Karpas-422 (cell line): Measurements from ENCODE around the gene SPRN. TPM values are rescaled to one million over a fixed set of nuclear protein-coding genes. Genes with fewer than 3 reads are reported as not detected.
"Not testable (repeated sequence)": the region's sequence is repeated elsewhere in the genome, so short reads cannot be mapped to it uniquely, and the experiment has no call there.

Experiments used
- DNase-seq: peaks from one replicate; pipeline ENCODE4 v3.0.0-alpha.2; 2015
- H2AFZ ChIP-seq: fragments of 200-600 bp; sonication (generic); 2 replicates; pipeline ENCODE4 v1.6.1; 2014; ENCODE audit warnings: antibody characterized with exemption, low read length, mixed read lengths
- H3K27ac ChIP-seq: fragments of 200-600 bp; sonication (generic); 2 replicates; pipeline ENCODE4 v1.5.1; 2014; ENCODE audit warnings: mild to moderate bottlenecking, low read length, moderate library complexity
- H3K27me3 ChIP-seq: fragments of 200-600 bp; sonication (generic); 2 replicates; pipeline ENCODE4 v1.6.1; 2014; ENCODE audit warnings: low read length, mixed read lengths
- H3K36me3 ChIP-seq: fragments of 200-600 bp; sonication (generic); 2 replicates; pipeline ENCODE4 v1.6.1; 2014; ENCODE audit warnings: low read length, mixed read lengths; ENCODE audit not compliant: insufficient read depth
- H3K4me1 ChIP-seq: fragments of 200-600 bp; sonication (generic); 2 replicates; pipeline ENCODE4 v1.6.1; 2014; ENCODE audit warnings: mild to moderate bottlenecking, low read length, mixed read lengths
- H3K4me2 ChIP-seq: fragments of 200-600 bp; sonication (generic); 2 replicates; pipeline ENCODE4 v1.6.1; 2014; ENCODE audit warnings: low read length, low read depth, mild to moderate bottlenecking; ENCODE audit not compliant: poor library complexity, severe bottlenecking
- H3K4me3 ChIP-seq: fragments of 200-600 bp; sonication (generic); 2 replicates; pipeline ENCODE4 v1.5.1; 2014; ENCODE audit warnings: mild to moderate bottlenecking, antibody characterized with exemption, low read length, mixed read lengths
- H3K79me2 ChIP-seq: fragments of 200-600 bp; sonication (generic); 2 replicates; pipeline ENCODE4 v1.6.1; 2014; ENCODE audit warnings: mild to moderate bottlenecking, low read length, mixed read lengths
- H3K9ac ChIP-seq: fragments of 200-600 bp; sonication (generic); 2 replicates; pipeline ENCODE4 v1.6.0; 2014; ENCODE audit warnings: low read length
- H3K9me2 ChIP-seq: fragments of 200-600 bp; sonication (generic), shearing (Covaris generic); replicated peaks from 2 replicates; pipeline ENCODE4 v1.6.0; 2014; ENCODE audit warnings: mild to moderate bottlenecking, low read length, moderate library complexity; ENCODE audit not compliant: insufficient read depth
- H3K9me3 ChIP-seq: fragments of 300-700, 200-600 bp; sonication (generic); 2 replicates; pipeline ENCODE4 v1.6.1; 2014; ENCODE audit warnings: low read length, mixed read lengths
- H4K20me1 ChIP-seq: fragments of 200-600 bp; sonication (generic); 2 replicates; pipeline ENCODE4 v1.6.1; 2014; ENCODE audit warnings: mild to moderate bottlenecking, antibody characterized with exemption, low read length, low read depth; ENCODE audit not compliant: insufficient read depth
- total RNA-seq: library from RNA; depleted of rRNA; stranded (reverse); fragments of >200 nt; shearing (Covaris generic); gene quantifications from 2 replicates; pipeline ENCODE4 v1.2.3, GENCODE V29; 2014; ENCODE audit warnings: low replicate concordance

The SPRN gene
- total RNA-seq, 1 experiment from 2014 or later, result not detected

GRCh38 chr10:133444342-133445267, 20.2 kb upstream of the SPRN start:
- Histone ChIP-seq H3K9me3 (peaks cover 43% of the 10 kb centered on the region), H3K36me3 (no peaks in the 10 kb centered on the region), H4K20me1 (no peaks in the 10 kb centered on the region), H3K27ac (no peak overlapping the region), H3K79me2 (no peaks in the 10 kb centered on the region), H3K9ac (no peak overlapping the region), H2AFZ (no peak overlapping the region), H3K4me1 (no peaks in the 10 kb centered on the region), H3K9me2 (no peaks in the 10 kb centered on the region), H3K4me3 (no peak overlapping the region), H3K4me2 (no peak overlapping the region), H3K27me3 (no peaks in the 10 kb centered on the region)
- DNase-seq, result no peak

- Histone ChIP-seq H4K20me1 (no peaks in the 10 kb centered on the region), H3K27me3 (no peaks in the 10 kb centered on the region), H3K4me1 (no peaks in the 10 kb centered on the region), H3K9me2 (no peaks in the 10 kb centered on the region), H3K36me3 (no peaks in the 10 kb centered on the region), H2AFZ (no peak overlapping the region), H3K4me3 (no peak overlapping the region), H3K27ac (no peak overlapping the region), H3K9ac (no peak overlapping the region), H3K9me3 (peaks cover 37% of the 10 kb centered on the region), H3K79me2 (no peaks in the 10 kb centered on the region), H3K4me2 (no peak overlapping the region)
- no peak for DNase-seq
These were observed 18.8 kb upstream of the SPRN start for GRCh38 chr10:133442967-133443924.

GRCh38 chr10:133442191-133442966, 18.0 kb upstream of the SPRN start:
- Histone ChIP-seq H3K9me3 (peaks cover 28% of the 10 kb centered on the region), H2AFZ (no peak overlapping the region), H3K27me3 (no peaks in the 10 kb centered on the region), H3K9ac (no peak overlapping the region), H4K20me1 (no peaks in the 10 kb centered on the region), H3K36me3 (no peaks in the 10 kb centered on the region), H3K9me2 (no peaks in the 10 kb centered on the region), H3K4me1 (no peaks in the 10 kb centered on the region), H3K79me2 (no peaks in the 10 kb centered on the region), H3K4me3 (no peak overlapping the region), H3K27ac (no peak overlapping the region), H3K4me2 (no peak overlapping the region)
- DNase-seq, result no peak

DNA sequence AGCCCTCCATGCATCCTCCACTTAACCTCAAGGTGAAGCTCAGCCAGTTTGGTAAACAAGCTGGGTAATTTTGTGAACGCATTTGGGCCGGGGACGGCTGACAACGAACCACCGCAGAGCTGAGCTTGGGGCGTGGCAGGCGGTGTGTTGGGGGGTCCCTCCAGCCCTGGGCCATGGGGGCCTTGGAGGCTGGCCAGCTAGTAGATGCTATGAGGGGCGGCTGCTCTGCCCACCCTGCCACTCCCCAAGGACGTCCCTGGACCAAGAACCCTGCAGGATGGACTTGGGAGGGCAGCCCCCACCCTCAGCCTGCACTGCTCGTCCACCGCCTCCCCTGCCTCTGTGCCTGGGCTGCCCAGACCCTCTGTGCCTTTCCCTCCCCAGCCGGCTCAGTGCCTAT, 17.4 kb upstream of the SPRN start:
- H3K27ac ChIP-seq, result no peak overlapping the region

GRCh38 chr10:133441356-133441755, 16.9 kb upstream of the SPRN start:
- H2AFZ ChIP-seq, H3K9ac ChIP-seq, H4K20me1 ChIP-seq, H3K4me2 ChIP-seq, H3K4me3 ChIP-seq, H3K9me2 ChIP-seq, H3K4me1 ChIP-seq, H3K27me3 ChIP-seq, DNase-seq, H3K27ac ChIP-seq, H3K79me2 ChIP-seq, H3K36me3 ChIP-seq: not testable (repeated sequence)
- peaks cover 20% of the 10 kb centered on the region; the same call in 1 of the 2 replicates for H3K9me3 ChIP-seq

More for the DNA sequence above, 17.4 kb upstream of the SPRN start:
- DNase-seq, result no peak
- H3K36me3 ChIP-seq, result no peaks in the 10 kb centered on the region
- H3K79me2 ChIP-seq, result no peaks in the 10 kb centered on the region
- H3K9me3 ChIP-seq, result peaks cover 24% of the 10 kb centered on the region
- H2AFZ ChIP-seq, result no peak overlapping the region
- no peaks in the 10 kb centered on the region for H3K9me2 ChIP-seq
- no peak overlapping the region for H3K4me3 ChIP-seq
- H3K27me3 ChIP-seq, result no peaks in the 10 kb centered on the region
- H3K4me1 ChIP-seq, result no peaks in the 10 kb centered on the region
- no peak overlapping the region for H3K9ac ChIP-seq
- H4K20me1 ChIP-seq, result no peaks in the 10 kb centered on the region
- no peak overlapping the region for H3K4me2 ChIP-seq

- H3K36me3 ChIP-seq, result no peaks in the 10 kb centered on the region
- peaks cover 20% of the 10 kb centered on the region; the same call in 1 of the 2 replicates for H3K9me3 ChIP-seq
- H3K9ac ChIP-seq, result no peak overlapping the region
- H3K79me2 ChIP-seq, result no peaks in the 10 kb centered on the region
- no peaks in the 10 kb centered on the region for H3K27me3 ChIP-seq
- H3K4me3 ChIP-seq, result no peak overlapping the region
- no peak overlapping the region for H3K4me2 ChIP-seq
- no peaks in the 10 kb centered on the region for H3K4me1 ChIP-seq
- no peak overlapping the region for H2AFZ ChIP-seq
- no peak for DNase-seq
- no peak overlapping the region for H3K27ac ChIP-seq
- no peaks in the 10 kb centered on the region for H3K9me2 ChIP-seq
- no peaks in the 10 kb centered on the region for H4K20me1 ChIP-seq
These were observed 16.3 kb upstream of the SPRN start for GRCh38 chr10:133440633-133441285.

GRCh38 chr10:133439517-133440461, 15.4 kb upstream of the SPRN start:
- no peaks in the 10 kb centered on the region for H3K27me3 ChIP-seq
- no peaks in the 10 kb centered on the region for H3K36me3 ChIP-seq
- H3K9me3 ChIP-seq, result peaks cover 11% of the 10 kb centered on the region; the same call in 1 of the 2 replicates
- no peaks in the 10 kb centered on the region for H4K20me1 ChIP-seq
- no peak for DNase-seq
- H3K79me2 ChIP-seq, result no peaks in the 10 kb centered on the region
- no peak overlapping the region for H3K4me3 ChIP-seq
- H3K9me2 ChIP-seq, result no peaks in the 10 kb centered on the region
- H3K9ac ChIP-seq, result no peak overlapping the region
- H3K4me1 ChIP-seq, result no peaks in the 10 kb centered on the region
- no peak overlapping the region for H3K27ac ChIP-seq
- no peak overlapping the region for H3K4me2 ChIP-seq
- H2AFZ ChIP-seq, result no peak overlapping the region
